ENCODE measurements around the gene FCHO1. TPM values are rescaled to one million over a fixed set of nuclear protein-coding genes. Genes with fewer than 3 reads are reported as not detected.

The FCHO1 gene
- total and polyA plus RNA-seq, 2 experiments from 2014 or later, result 18.5 to 42.3 TPM

- TF ChIP-seq JUNB (IDR thresholded peaks at IDR 0.05; ENCODE audit: unreplicated experiment), result no peak
- TF ChIP-seq ZNF114 (CRISPR knock-in tag; IDR thresholded peaks at IDR 0.05), result no peak
- TF ChIP-seq, protein P1, sequence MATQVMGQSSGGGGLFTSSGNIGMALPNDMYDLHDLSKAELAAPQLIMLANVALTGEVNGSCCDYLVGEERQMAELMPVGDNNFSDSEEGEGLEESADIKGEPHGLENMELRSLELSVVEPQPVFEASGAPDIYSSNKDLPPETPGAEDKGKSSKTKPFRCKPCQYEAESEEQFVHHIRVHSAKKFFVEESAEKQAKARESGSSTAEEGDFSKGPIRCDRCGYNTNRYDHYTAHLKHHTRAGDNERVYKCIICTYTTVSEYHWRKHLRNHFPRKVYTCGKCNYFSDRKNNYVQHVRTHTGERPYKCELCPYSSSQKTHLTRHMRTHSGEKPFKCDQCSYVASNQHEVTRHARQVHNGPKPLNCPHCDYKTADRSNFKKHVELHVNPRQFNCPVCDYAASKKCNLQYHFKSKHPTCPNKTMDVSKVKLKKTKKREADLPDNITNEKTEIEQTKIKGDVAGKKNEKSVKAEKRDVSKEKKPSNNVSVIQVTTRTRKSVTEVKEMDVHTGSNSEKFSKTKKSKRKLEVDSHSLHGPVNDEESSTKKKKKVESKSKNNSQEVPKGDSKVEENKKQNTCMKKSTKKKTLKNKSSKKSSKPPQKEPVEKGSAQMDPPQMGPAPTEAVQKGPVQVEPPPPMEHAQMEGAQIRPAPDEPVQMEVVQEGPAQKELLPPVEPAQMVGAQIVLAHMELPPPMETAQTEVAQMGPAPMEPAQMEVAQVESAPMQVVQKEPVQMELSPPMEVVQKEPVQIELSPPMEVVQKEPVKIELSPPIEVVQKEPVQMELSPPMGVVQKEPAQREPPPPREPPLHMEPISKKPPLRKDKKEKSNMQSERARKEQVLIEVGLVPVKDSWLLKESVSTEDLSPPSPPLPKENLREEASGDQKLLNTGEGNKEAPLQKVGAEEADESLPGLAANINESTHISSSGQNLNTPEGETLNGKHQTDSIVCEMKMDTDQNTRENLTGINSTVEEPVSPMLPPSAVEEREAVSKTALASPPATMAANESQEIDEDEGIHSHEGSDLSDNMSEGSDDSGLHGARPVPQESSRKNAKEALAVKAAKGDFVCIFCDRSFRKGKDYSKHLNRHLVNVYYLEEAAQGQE (IDR thresholded peaks at IDR 0.05; ENCODE audit: unreplicated experiment), result no peak
- TF ChIP-seq CTCF (conservative IDR thresholded peaks at IDR 0.05; ENCODE audit: low read depth in 2 of 2), result no peak
These were observed 13.6 kb upstream of the FCHO1 start (continued) for GRCh38 chr19:17737690-17738153.

- Mint-ChIP-seq H3K4me3 (no peak overlapping the region), H3K27ac (no peak overlapping the region), H3K9me3 (peaks cover 16% of the 10 kb centered on the region), H3K27me3 (ENCODE audit: insufficient read depth, low read depth, poor library complexity) (peaks cover 9% of the 10 kb centered on the region), H3K4me1 (peaks cover 4% of the 10 kb centered on the region; the same call in 1 of the 3 replicates), H3K36me3 (ENCODE audit: low read depth) (peaks cover 35% of the 10 kb centered on the region)
- no peak overlapping the region for H3K27ac ChIP-seq (ENCODE audit: low read depth)
- H4K20me1 ChIP-seq (replicated peaks; ENCODE audit: insufficient read depth), result peaks cover 11% of the 10 kb centered on the region; the same call in 1 of the 2 replicates
- no peak overlapping the region for H3K4me3 ChIP-seq
- no peaks in the 10 kb centered on the region; the same call in 1 of the 2 replicates for H3K36me3 ChIP-seq (ENCODE audit: insufficient read depth)
- H2AFZ ChIP-seq, result no peak overlapping the region
- no peaks in the 10 kb centered on the region for H3K79me2 ChIP-seq (replicated peaks; ENCODE audit: insufficient read depth)
- no peak overlapping the region for H3K4me2 ChIP-seq
- peak; percentile 81 for ATAC-seq
- peak; percentile 52 for DNase-seq (ENCODE audit: low spot score)
- no peaks in the 10 kb centered on the region for H3K27me3 ChIP-seq (ENCODE audit: insufficient read depth)
- 0 out of 2 replicates have a peak, but pooled peaks cover 3% of the 10 kb centered on the region for H3K4me1 ChIP-seq (ENCODE audit: insufficient read depth)
- H3K9me2 ChIP-seq (ENCODE audit: insufficient read depth), result no peaks in the 10 kb centered on the region
- peaks cover 9% of the 10 kb centered on the region; the same call in 1 of the 2 replicates for H3F3A ChIP-seq (replicated peaks; ENCODE audit: low read depth)
- TF ChIP-seq CTCF (conservative IDR thresholded peaks at IDR 0.05; ENCODE audit: low read depth in 2 of 2) (no peak), EZH2phosphoT487 (IDR thresholded peaks at IDR 0.05; ENCODE audit: unreplicated experiment) (no peak), ZNF331 (CRISPR knock-in tag; IDR thresholded peaks at IDR 0.05; ENCODE audit: low read depth) (no peak)
- TF ChIP-seq, protein P1 (IDR thresholded peaks at IDR 0.05; ENCODE audit: unreplicated experiment), result no peak
These were observed 12.0 kb upstream of the FCHO1 start for GRCh38 chr19:17739121-17739875.

Data from GM23338 (cell line).